Measurements from ENCODE around the gene ATP6V0E2.

Gene ATP6V0E2

GRCh38 chr7:149875396-149875795 lies 1.6 kb downstream of the ATP6V0E2 start:
- Histone ChIP-seq H3K27ac (no peak overlapping the region), H3K4me3 (no peak overlapping the region), H3K9ac (no peak overlapping the region), H3K9me3 (replicated peaks in 1 of 11) (no peaks in the 10 kb centered on the region), H3K36me3 (peaks cover 0 to 5% (median 0%) of the 10 kb centered on the region in 11 experiments; a peak in 2 of 22 replicates), H4K20me1 (peaks cover 0 to 4% (median 0%) of the 10 kb centered on the region in 11 experiments; a peak in 2 of 22 replicates), H3K27me3 (peaks cover 0 to 12% (median 6%) of the 10 kb centered on the region in 11 experiments; a peak in 7 of 22 replicates), H3K4me2 (peak overlapping the region in 5 of 11 experiments; percentile 96 to 99 (median 98); a peak in 6 of 22 replicates), H3K4me1 (peaks cover 27 to 55% (median 40%) of the 10 kb centered on the region in 10 experiments)
- no peak for TF ChIP-seq Cebpa-rat (IDR thresholded peaks at IDR 0.05)

- Histone ChIP-seq H3K4me3 (no peak overlapping the region), H3K9ac (no peak overlapping the region), H3K4me1 (peaks cover 7 to 29% (median 15%) of the 10 kb centered on the region in 10 experiments), H3K27me3 (peaks cover 0 to 6% (median 3%) of the 10 kb centered on the region in 11 experiments; a peak in 6 of 22 replicates), H3K27ac (no peak overlapping the region), H4K20me1 (peaks cover 0 to 4% (median 0%) of the 10 kb centered on the region in 11 experiments; a peak in 2 of 22 replicates), H3K36me3 (peaks cover 0 to 5% (median 0%) of the 10 kb centered on the region in 11 experiments; a peak in 2 of 22 replicates), H3K9me3 (replicated peaks in 1 of 11) (no peaks in the 10 kb centered on the region), H3K4me2 (no peak overlapping the region)
- no peak for TF ChIP-seq Cebpa-rat (IDR thresholded peaks at IDR 0.05)
Observed at GRCh38 chr7:149877890-149878522, 4.2 kb downstream of the ATP6V0E2 start.

- Histone ChIP-seq H3K27me3 (peaks cover 0 to 1% (median 0%) of the 10 kb centered on the region in 11 experiments; a peak in 4 of 22 replicates), H3K4me2 (no peak overlapping the region), H3K27ac (no peak overlapping the region), H3K4me3 (no peak overlapping the region), H3K9me3 (replicated peaks in 1 of 11) (no peaks in the 10 kb centered on the region), H3K9ac (no peak overlapping the region), H3K36me3 (peaks cover 0 to 5% (median 0%) of the 10 kb centered on the region in 11 experiments; a peak in 2 of 22 replicates), H3K4me1 (peaks cover 5 to 29% (median 13%) of the 10 kb centered on the region in 10 experiments; a peak in 18 of 20 replicates), H4K20me1 (peaks cover 0 to 4% (median 0%) of the 10 kb centered on the region in 11 experiments; a peak in 2 of 22 replicates)
- TF ChIP-seq Cebpa-rat (IDR thresholded peaks at IDR 0.05): no peak
Observed at GRCh38 chr7:149878523-149878921, 4.8 kb downstream of the ATP6V0E2 start.

GRCh38 chr7:149879271-149879743 lies 5.5 kb downstream of the ATP6V0E2 start:
- Histone ChIP-seq H3K9me3 (replicated peaks in 1 of 11) (no peaks in the 10 kb centered on the region), H3K4me1 (peaks cover 4 to 32% (median 17%) of the 10 kb centered on the region in 10 experiments; a peak in 19 of 20 replicates), H3K27ac (no peak overlapping the region), H3K4me2 (no peak overlapping the region), H3K36me3 (peaks cover 0 to 5% (median 0%) of the 10 kb centered on the region in 11 experiments; a peak in 2 of 22 replicates), H3K9ac (no peak overlapping the region; a peak in 1 of 22 replicates), H3K27me3 (no peaks in the 10 kb centered on the region), H3K4me3 (no peak overlapping the region), H4K20me1 (peaks cover 0 to 4% (median 0%) of the 10 kb centered on the region in 11 experiments; a peak in 2 of 22 replicates)
- no peak for TF ChIP-seq Cebpa-rat (IDR thresholded peaks at IDR 0.05)

GRCh38 chr7:149879766-149880637 lies 6.2 kb downstream of the ATP6V0E2 start:
- Histone ChIP-seq H3K9ac (no peak overlapping the region; a peak in 1 of 22 replicates), H3K4me1 (peaks cover 0 to 32% (median 17%) of the 10 kb centered on the region in 10 experiments; a peak in 18 of 20 replicates), H3K36me3 (peaks cover 0 to 5% (median 0%) of the 10 kb centered on the region in 11 experiments; a peak in 2 of 22 replicates), H3K4me2 (no peak overlapping the region), H3K4me3 (no peak overlapping the region), H3K27me3 (0 out of 22 replicates have a peak, but pooled peaks cover 0 to 5% (median 0%) of the 10 kb centered on the region in 11 experiments), H3K27ac (no peak overlapping the region), H4K20me1 (peaks cover 0 to 4% (median 0%) of the 10 kb centered on the region in 11 experiments; a peak in 2 of 22 replicates), H3K9me3 (replicated peaks in 1 of 11) (no peaks in the 10 kb centered on the region)
- no peak for TF ChIP-seq Cebpa-rat (IDR thresholded peaks at IDR 0.05)

GRCh38 chr7:149880638-149881311 lies 7.0 kb downstream of the ATP6V0E2 start:
- Histone ChIP-seq H3K4me1 (peaks cover 6 to 33% (median 25%) of the 10 kb centered on the region in 10 experiments), H3K9ac (no peak overlapping the region), H3K9me3 (replicated peaks in 1 of 11) (no peaks in the 10 kb centered on the region), H3K4me2 (no peak overlapping the region), H3K27me3 (0 out of 22 replicates have a peak, but pooled peaks cover 0 to 5% (median 0%) of the 10 kb centered on the region in 11 experiments), H3K27ac (no peak overlapping the region), H4K20me1 (peaks cover 0 to 9% (median 0%) of the 10 kb centered on the region in 11 experiments; a peak in 2 of 22 replicates), H3K36me3 (peaks cover 0 to 5% (median 0%) of the 10 kb centered on the region in 11 experiments; a peak in 2 of 22 replicates), H3K4me3 (no peak overlapping the region)
- TF ChIP-seq Cebpa-rat (IDR thresholded peaks at IDR 0.05): no peak

- Histone ChIP-seq H3K27ac (no peak overlapping the region), H3K9me3 (replicated peaks in 1 of 11) (no peaks in the 10 kb centered on the region)
- TF ChIP-seq Cebpa-rat (IDR thresholded peaks at IDR 0.05): no peak
Observed at GRCh38 chr7:149881328-149882247, 7.8 kb downstream of the ATP6V0E2 start.

More at GRCh38 chr7:149881328-149882247, 7.8 kb downstream of the ATP6V0E2 start:
- peaks cover 0 to 5% (median 0%) of the 10 kb centered on the region in 11 experiments; a peak in 2 of 22 replicates for H3K36me3 ChIP-seq
- 0 out of 22 replicates have a peak, but pooled peaks cover 0 to 5% (median 0%) of the 10 kb centered on the region in 11 experiments for H3K27me3 ChIP-seq
- H3K4me2 ChIP-seq: no peak overlapping the region
- H3K9ac ChIP-seq: no peak overlapping the region
- peaks cover 0 to 9% (median 0%) of the 10 kb centered on the region in 11 experiments; a peak in 2 of 22 replicates for H4K20me1 ChIP-seq
- H3K4me3 ChIP-seq: no peak overlapping the region
- peaks cover 14 to 41% (median 33%) of the 10 kb centered on the region in 10 experiments for H3K4me1 ChIP-seq
